Measurements from ENCODE around the gene RNFT2. TPM values are rescaled to one million over a fixed set of nuclear protein-coding genes. Genes with fewer than 3 reads are reported as not detected.

Gene RNFT2
- total RNA-seq, 1 donor from 2014 or later = 0.21 TPM

DNA sequence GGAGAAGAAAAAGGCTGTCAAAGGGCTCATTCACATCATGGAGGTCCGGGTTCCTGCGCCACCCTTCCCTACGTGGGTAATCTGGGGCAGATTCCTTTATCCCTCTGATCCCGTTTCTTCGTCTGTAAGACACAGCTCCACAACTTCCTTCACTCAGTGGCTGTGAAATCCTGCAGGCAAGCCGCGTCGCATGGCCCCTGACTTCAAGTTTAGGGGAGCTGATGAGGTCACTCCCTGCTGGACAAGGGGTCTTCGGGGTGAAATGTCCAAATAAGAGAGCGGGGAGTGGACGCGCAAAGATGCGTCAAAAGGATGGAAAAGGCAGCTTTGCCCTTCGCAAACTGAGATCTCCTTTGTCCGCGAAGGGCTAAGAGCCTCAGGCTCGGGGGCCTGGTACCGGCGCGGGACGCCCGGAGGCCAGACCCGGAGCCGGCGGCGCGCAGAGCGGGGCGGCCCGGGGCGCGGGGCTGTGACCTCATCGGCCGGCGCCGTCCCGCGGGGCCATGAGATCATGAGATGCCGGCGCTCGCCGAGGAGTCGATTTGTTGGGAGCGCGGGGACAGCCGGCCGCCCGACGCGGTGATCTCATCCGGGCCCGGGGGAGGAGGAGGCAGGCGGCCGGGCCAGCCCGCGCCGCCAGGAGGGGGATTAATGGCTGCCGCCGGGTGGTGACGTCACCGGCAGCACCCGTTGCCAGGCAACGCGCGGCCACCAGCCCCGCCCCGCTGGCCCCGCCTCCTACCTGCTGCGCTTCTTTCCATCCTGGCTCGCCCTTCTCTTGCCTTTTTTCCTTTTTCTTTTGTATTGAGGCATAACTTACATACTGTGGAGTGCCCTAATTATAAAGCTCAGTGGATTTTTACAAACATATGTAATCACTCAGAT is 81.1 kb downstream of the RNFT2 start:
- Histone ChIP-seq H3K36me3 (no peaks in the 10 kb centered on the region), H3K27ac (peak overlapping the region; percentile 92 to 97), H3K9me3 (no peaks in the 10 kb centered on the region), H3K27me3 (no peaks in the 10 kb centered on the region), H3K4me1 (peaks cover 3 to 9% of the 10 kb centered on the region in 2 donors), H3K4me3 (peak overlapping the region; percentile 75 to 82)
- TF ChIP-seq CTCF (IDR thresholded peaks at IDR 0.05) = no peak
- peak; percentile 55 to 96 for DNase-seq (ENCODE audit: low spot score in 2 of 2)
- intact Hi-C loops (cut with DNase I) = loop anchor here (1.0 to 2.0 kb wide), 2 partner anchors 46 to 81 kb away; partner anchors contain the start of genes RNFT2 and SPRING1

GRCh38 chr12:116820064-116820656 is 82.0 kb downstream of the RNFT2 start:
- no peaks in the 10 kb centered on the region for H3K36me3 ChIP-seq
- peak overlapping the region in 1 of 2 donors; percentile 97 for H3K27ac ChIP-seq
- H3K9me3 ChIP-seq = peaks cover 0 to 6% of the 10 kb centered on the region in 2 donors
- no peak overlapping the region for H3K4me3 ChIP-seq
- peaks cover 3 to 9% of the 10 kb centered on the region in 2 donors for H3K4me1 ChIP-seq
- DNase-seq (ENCODE audit: low spot score in 2 of 2) = no peak
- intact Hi-C loops (cut with DNase I) = no loop called here
- TF ChIP-seq CTCF (IDR thresholded peaks at IDR 0.05) = no peak
- no peaks in the 10 kb centered on the region for H3K27me3 ChIP-seq

DNA sequence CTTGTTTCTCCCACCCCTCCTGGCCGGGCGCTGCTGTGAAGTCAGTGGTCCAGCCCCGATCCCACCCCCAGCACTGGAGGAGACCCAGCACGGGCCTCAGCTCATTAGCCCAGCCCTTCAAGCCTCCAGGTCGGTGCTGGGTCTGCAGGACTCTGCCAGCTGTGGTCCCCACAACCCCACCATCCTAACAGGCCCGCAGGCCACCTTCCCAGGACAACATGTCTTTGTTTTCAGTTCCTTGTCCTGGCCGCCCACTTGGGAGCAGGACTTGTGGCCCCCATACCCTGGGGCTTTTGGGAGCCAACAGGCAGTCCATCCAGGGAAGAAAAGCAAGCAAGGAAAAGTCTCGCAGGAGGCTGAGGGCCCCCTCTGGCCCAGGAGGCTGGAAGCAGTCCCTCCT is 83.2 kb downstream of the RNFT2 start:
- peaks cover 3 to 9% of the 10 kb centered on the region in 2 donors for H3K4me1 ChIP-seq
- no peak overlapping the region for H3K27ac ChIP-seq
- intact Hi-C loops (cut with DNase I) = no loop called here
- TF ChIP-seq CTCF (IDR thresholded peaks at IDR 0.05) = no peak
- no peak for DNase-seq (ENCODE audit: low spot score in 2 of 2)
- no peaks in the 10 kb centered on the region for H3K36me3 ChIP-seq
- H3K9me3 ChIP-seq = peaks cover 0 to 6% of the 10 kb centered on the region in 2 donors
- no peak overlapping the region for H3K4me3 ChIP-seq
- no peaks in the 10 kb centered on the region for H3K27me3 ChIP-seq

DNA sequence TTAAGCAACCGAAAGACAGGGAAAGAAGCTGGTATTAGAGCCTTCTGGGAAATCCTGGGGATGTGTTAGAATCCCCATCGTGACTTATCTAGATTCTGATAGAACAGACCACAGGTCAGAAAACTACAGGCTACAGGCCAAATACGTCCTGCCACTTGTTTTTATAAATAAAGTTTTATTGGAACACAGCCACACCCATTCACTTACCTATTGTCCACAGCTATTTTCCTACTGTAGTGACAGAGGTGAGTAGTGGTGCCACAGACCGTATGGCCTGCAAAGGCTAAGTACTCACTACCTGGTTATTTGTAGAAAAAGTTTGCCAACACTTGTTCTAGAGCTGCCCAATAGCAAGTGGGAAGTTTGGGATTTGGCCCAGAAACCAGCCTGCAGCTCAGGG is 89.3 kb downstream of the RNFT2 start:
- H3K4me3 ChIP-seq = no peak overlapping the region
- no peaks in the 10 kb centered on the region for H3K36me3 ChIP-seq
- H3K4me1 ChIP-seq = no peaks in the 10 kb centered on the region
- no peak for TF ChIP-seq CTCF (IDR thresholded peaks at IDR 0.05)
- H3K9me3 ChIP-seq = peaks cover 0 to 6% of the 10 kb centered on the region in 2 donors
- no peaks in the 10 kb centered on the region for H3K27me3 ChIP-seq
- no peak overlapping the region for H3K27ac ChIP-seq
- intact Hi-C loops (cut with DNase I) = no loop called here
- DNase-seq (ENCODE audit: low spot score in 2 of 2) = no peak

- no peak for DNase-seq (ENCODE audit: low spot score in 2 of 2)
- intact Hi-C loops (cut with DNase I) = no loop called here
- no peak for TF ChIP-seq CTCF (IDR thresholded peaks at IDR 0.05)
- H3K4me3 ChIP-seq = no peak overlapping the region
- H3K27ac ChIP-seq = no peak overlapping the region
- no peaks in the 10 kb centered on the region for H3K27me3 ChIP-seq
- no peaks in the 10 kb centered on the region for H3K9me3 ChIP-seq
- no peaks in the 10 kb centered on the region for H3K4me1 ChIP-seq
- no peaks in the 10 kb centered on the region for H3K36me3 ChIP-seq
Measured at GRCh38 chr12:116832353-116832752, 94.2 kb downstream of the RNFT2 start.

Measured in ascending aorta (tissue), 2 donors.